GM20000 (cell line): ENCODE results near the gene GPR15.
A peak's percentile ranks its signal among the peaks of the same experiment; 100 is the strongest.

Experiments used
- DNase-seq: peaks from one replicate; pipeline ENCODE4 v3.0.0; 2012; ENCODE audit warnings: low spot score
- TF ChIP-seq, protein P1 (sequence below): IDR thresholded peaks from 2 replicates; pipeline ENCODE4 v1.5.1; 2012; ENCODE audit warnings: mild to moderate bottlenecking, control low read depth; ENCODE audit errors: extremely low read depth, missing control alignments

GPR15 gene

DNA sequence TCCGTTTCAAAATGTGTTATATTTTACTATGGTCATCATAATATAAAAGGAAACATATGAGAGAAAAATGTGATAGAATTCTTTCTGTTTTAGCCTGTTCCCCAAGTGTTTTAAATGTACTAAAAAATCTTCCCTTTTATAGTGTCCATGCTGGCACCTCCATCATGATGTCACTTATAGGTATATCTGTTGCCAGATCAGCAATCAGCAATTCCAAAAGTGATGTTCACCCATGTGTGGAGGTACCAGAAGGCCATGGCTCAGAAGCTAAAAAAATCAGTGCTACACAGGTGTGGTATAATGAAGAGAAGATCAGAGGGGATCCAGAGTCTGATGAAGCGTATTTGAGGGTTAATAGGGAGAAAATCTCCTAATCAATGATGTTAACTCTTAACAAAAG lies 1.1 kb upstream of the GPR15 start:
- DNase-seq = no peak

GRCh38 chr3:98532275-98532637 lies 478 bp downstream of the GPR15 start:
- TF ChIP-seq, protein P1, sequence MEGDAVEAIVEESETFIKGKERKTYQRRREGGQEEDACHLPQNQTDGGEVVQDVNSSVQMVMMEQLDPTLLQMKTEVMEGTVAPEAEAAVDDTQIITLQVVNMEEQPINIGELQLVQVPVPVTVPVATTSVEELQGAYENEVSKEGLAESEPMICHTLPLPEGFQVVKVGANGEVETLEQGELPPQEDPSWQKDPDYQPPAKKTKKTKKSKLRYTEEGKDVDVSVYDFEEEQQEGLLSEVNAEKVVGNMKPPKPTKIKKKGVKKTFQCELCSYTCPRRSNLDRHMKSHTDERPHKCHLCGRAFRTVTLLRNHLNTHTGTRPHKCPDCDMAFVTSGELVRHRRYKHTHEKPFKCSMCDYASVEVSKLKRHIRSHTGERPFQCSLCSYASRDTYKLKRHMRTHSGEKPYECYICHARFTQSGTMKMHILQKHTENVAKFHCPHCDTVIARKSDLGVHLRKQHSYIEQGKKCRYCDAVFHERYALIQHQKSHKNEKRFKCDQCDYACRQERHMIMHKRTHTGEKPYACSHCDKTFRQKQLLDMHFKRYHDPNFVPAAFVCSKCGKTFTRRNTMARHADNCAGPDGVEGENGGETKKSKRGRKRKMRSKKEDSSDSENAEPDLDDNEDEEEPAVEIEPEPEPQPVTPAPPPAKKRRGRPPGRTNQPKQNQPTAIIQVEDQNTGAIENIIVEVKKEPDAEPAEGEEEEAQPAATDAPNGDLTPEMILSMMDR = no peak
- DNase-seq = no peak

More for the DNA sequence above, 1.1 kb upstream of the GPR15 start:
- TF ChIP-seq, protein P1 = no peak

GRCh38 chr3:98532709-98533571 lies 1.2 kb downstream of the GPR15 start:
- DNase-seq = no peak
- TF ChIP-seq, protein P1 = no peak

GRCh38 chr3:98534168-98534567 lies 2.4 kb downstream of the GPR15 start:
- DNase-seq = no peak
- TF ChIP-seq, protein P1 = no peak

- DNase-seq = no peak
- TF ChIP-seq, protein P1 = no peak
These were observed 3.0 kb downstream of the GPR15 start for GRCh38 chr3:98534734-98535133.

GRCh38 chr3:98536456-98537017 lies 4.8 kb downstream of the GPR15 start:
- DNase-seq = peak; percentile 48

GRCh38 chr3:98540346-98540745 lies 8.6 kb downstream of the GPR15 start:
- TF ChIP-seq, protein P1 = no peak
- DNase-seq = no peak

More at GRCh38 chr3:98536456-98537017, 4.8 kb downstream of the GPR15 start:
- TF ChIP-seq, protein P1 = no peak
